HEK293 (cell line): ENCODE results near the gene GDPD5.
A peak's percentile ranks its signal among the peaks of the same experiment; 100 is the strongest.

Experiments used
- CTCF ChIA-PET: fragments of 350-600 bp; formaldehyde crosslinking; extraction: SDS; loops from one replicate; lab custom pipeline; 2021; ENCODE audit warnings: antibody characterized with exemption; lab: Yijun Ruan, JAX
- POLR2A ChIA-PET: fragments of 300-600 bp; formaldehyde crosslinking; extraction: SDS; loops from one replicate; lab custom pipeline; 2020; ENCODE audit warnings: antibody characterized with exemption, inconsistent platforms; lab: Yijun Ruan, JAX
- H3K27ac ChIP-seq: fragments of 200-500 bp; sonication (Bioruptor generic); 2 replicates; pipeline ENCODE4 v1.5.1; 2014; ENCODE audit warnings: low read depth, low read length, control low read depth, inconsistent platforms; ENCODE audit errors: extremely low read depth
- H3K36me3 ChIP-seq, 2 experiments: fragments of 200-500 bp in 1 of 2; sonication (Bioruptor generic) in 1 of 2; 1 replicate in 1 of 2; 2 replicates in 1 of 2; pipeline ENCODE4 v1.5.1; 2014 to 2017; ENCODE audit warnings: inconsistent platforms in 2 of 2, low read length in 2 of 2; ENCODE audit not compliant: control insufficient read depth in 2 of 2, insufficient read depth in 1 of 2
- H3K4me1 ChIP-seq: fragments of 200-500 bp; sonication (Bioruptor generic); 2 replicates; pipeline ENCODE4 v1.5.1; 2014; ENCODE audit warnings: mild to moderate bottlenecking, low read length, inconsistent platforms; ENCODE audit not compliant: control insufficient read depth, insufficient read depth
- H3K4me3 ChIP-seq: 2 replicates; pipeline ENCODE4 v1.5.1; 2011; ENCODE audit warnings: low read depth, mild to moderate bottlenecking, control low read depth, low read length, moderate library complexity
- H3K9me3 ChIP-seq: fragments of 200-500 bp; sonication (Bioruptor generic); 2 replicates; pipeline ENCODE4 v1.5.1; 2014; ENCODE audit warnings: low read depth, low read length, inconsistent platforms; ENCODE audit not compliant: control insufficient read depth, insufficient read depth
- EGR2 ChIP-seq: fragments of 450-650 bp; formaldehyde crosslinking; IDR thresholded peaks from 2 replicates; pipeline ENCODE4 v1.5.1; 2016; ENCODE audit warnings: low read depth, missing biosample characterization, missing genetic modification characterization
- GLI4 ChIP-seq: fragments of 450-650 bp; formaldehyde crosslinking; IDR thresholded peaks from 2 replicates; pipeline ENCODE4 v1.5.1; 2016; ENCODE audit warnings: missing biosample characterization, missing genetic modification characterization
- KLF8 ChIP-seq: fragments of 450-650 bp; formaldehyde crosslinking; IDR thresholded peaks from 2 replicates; pipeline ENCODE4 v1.5.1; 2016; ENCODE audit warnings: missing biosample characterization, missing genetic modification characterization
- KLF9 ChIP-seq: fragments of 450-650 bp; formaldehyde crosslinking; IDR thresholded peaks from 2 replicates; pipeline ENCODE4 v1.5.1; 2016; ENCODE audit warnings: missing biosample characterization, missing genetic modification characterization, low read depth
- REPIN1 ChIP-seq: fragments of 450-650 bp; formaldehyde crosslinking; IDR thresholded peaks from 2 replicates; pipeline ENCODE4 v1.5.1; 2017; ENCODE audit warnings: missing biosample characterization, missing genetic modification characterization, low read depth
- SCRT2 ChIP-seq: fragments of 450-650 bp; formaldehyde crosslinking; IDR thresholded peaks from 2 replicates; pipeline ENCODE4 v1.5.1; 2016; ENCODE audit warnings: missing biosample characterization, missing genetic modification characterization
- TSHZ1 ChIP-seq: fragments of 450-650 bp; formaldehyde crosslinking; IDR thresholded peaks from 2 replicates; pipeline ENCODE4 v1.5.1; 2016; ENCODE audit warnings: missing biosample characterization, missing genetic modification characterization, borderline replicate concordance
- ZBTB1 ChIP-seq: fragments of 450-650 bp; formaldehyde crosslinking; IDR thresholded peaks from 2 replicates; pipeline ENCODE4 v1.5.1; 2016; ENCODE audit warnings: missing biosample characterization, missing genetic modification characterization
- ZBTB44 ChIP-seq: fragments of 450-650 bp; IDR thresholded peaks from 2 replicates; pipeline ENCODE4 v1.5.1; 2018; ENCODE audit warnings: missing biosample characterization, mild to moderate bottlenecking, missing genetic modification characterization
- ZFP41 ChIP-seq: fragments of 450-650 bp; formaldehyde crosslinking; IDR thresholded peaks from 2 replicates; pipeline ENCODE4 v1.5.1; 2016; ENCODE audit warnings: missing biosample characterization, missing genetic modification characterization, borderline replicate concordance
- ZNF155 ChIP-seq: fragments of 450-650 bp; formaldehyde crosslinking; IDR thresholded peaks from 2 replicates; pipeline ENCODE4 v1.5.1; 2016; ENCODE audit warnings: missing biosample characterization, missing genetic modification characterization
- ZNF157 ChIP-seq: fragments of 450-650 bp; formaldehyde crosslinking; IDR thresholded peaks from 2 replicates; pipeline ENCODE4 v1.5.1; 2016; ENCODE audit warnings: missing biosample characterization, missing genetic modification characterization
- ZNF211 ChIP-seq: fragments of 450-650 bp; formaldehyde crosslinking; IDR thresholded peaks from 2 replicates; pipeline ENCODE4 v1.5.1; 2016; ENCODE audit warnings: low read depth, missing biosample characterization, missing genetic modification characterization
- ZNF394 ChIP-seq: fragments of 450-650 bp; formaldehyde crosslinking; IDR thresholded peaks from 2 replicates; pipeline ENCODE4 v1.5.1; 2016; ENCODE audit warnings: missing biosample characterization, missing genetic modification characterization, mild to moderate bottlenecking, moderate library complexity, borderline replicate concordance
- ZNF501 ChIP-seq: fragments of 450-650 bp; formaldehyde crosslinking; IDR thresholded peaks from 2 replicates; pipeline ENCODE4 v1.5.1; 2016; ENCODE audit warnings: missing biosample characterization, missing genetic modification characterization
- ZNF514 ChIP-seq: fragments of 450-650 bp; formaldehyde crosslinking; IDR thresholded peaks from 2 replicates; pipeline ENCODE4 v1.5.1; 2016; ENCODE audit warnings: missing biosample characterization, missing genetic modification characterization
- ZNF521 ChIP-seq: fragments of 450-650 bp; formaldehyde crosslinking; IDR thresholded peaks from 2 replicates; pipeline ENCODE4 v1.5.1; 2017; ENCODE audit warnings: missing biosample characterization, mild to moderate bottlenecking, missing genetic modification characterization
- ZNF561 ChIP-seq: fragments of 450-650 bp; IDR thresholded peaks from 2 replicates; pipeline ENCODE4 v1.5.1; 2018; ENCODE audit warnings: missing biosample characterization, missing genetic modification characterization, borderline replicate concordance
- ZNF623 ChIP-seq: fragments of 450-650 bp; formaldehyde crosslinking; IDR thresholded peaks from 2 replicates; pipeline ENCODE4 v1.5.1; 2016; ENCODE audit warnings: missing biosample characterization, missing genetic modification characterization
- ZNF76 ChIP-seq: fragments of 450-650 bp; formaldehyde crosslinking; IDR thresholded peaks from 2 replicates; pipeline ENCODE4; 2016; ENCODE audit warnings: low read depth, missing biosample characterization, missing genetic modification characterization, borderline replicate concordance
- ZSCAN16 ChIP-seq: fragments of 450-650 bp; formaldehyde crosslinking; IDR thresholded peaks from 2 replicates; pipeline ENCODE4 v1.5.1; 2016; ENCODE audit warnings: missing biosample characterization, missing genetic modification characterization
- ZSCAN18 ChIP-seq: fragments of 450-650 bp; formaldehyde crosslinking; IDR thresholded peaks from 2 replicates; pipeline ENCODE4 v1.5.1; 2016; ENCODE audit warnings: missing biosample characterization, missing genetic modification characterization

GDPD5 gene

GRCh38 chr11:75435571-75435925 is 90.2 kb downstream of the GDPD5 start:
- Histone ChIP-seq H3K27ac (no peak overlapping the region), H3K36me3 (no peaks in the 10 kb centered on the region), H3K4me1 (no peaks in the 10 kb centered on the region), H3K9me3 (no peaks in the 10 kb centered on the region), H3K4me3 (no peak overlapping the region)
- TF ChIP-seq ZNF623 (tag by site-specific recombination) (peak; percentile 56; the same call in 1 of the 2 replicates), ZSCAN16 (tag by site-specific recombination) (no peak)
- POLR2A ChIA-PET, result no interaction called here
- CTCF ChIA-PET, result no interaction called here

GRCh38 chr11:75434886-75435570 is 90.7 kb downstream of the GDPD5 start:
- no peaks in the 10 kb centered on the region for H3K36me3 ChIP-seq
- TF ChIP-seq SCRT2, result no peak
- no peak for TF ChIP-seq ZNF211 (tag by site-specific recombination)
- TF ChIP-seq ZNF501 (tag by site-specific recombination), result no peak
- TF ChIP-seq ZNF521 (tag by site-specific recombination), result no peak
- TF ChIP-seq ZSCAN18 (tag by site-specific recombination), result no peak
- TF ChIP-seq ZNF76, result no peak
- TF ChIP-seq GLI4, result no peak
- no peak for TF ChIP-seq ZBTB44 (tag by site-specific recombination)
- TF ChIP-seq ZNF155 (tag by site-specific recombination), result no peak
- no peak for TF ChIP-seq ZBTB1 (tag by site-specific recombination)
- TF ChIP-seq EGR2, result no peak
- no peak for TF ChIP-seq ZNF561 (tag by site-specific recombination)
- TF ChIP-seq ZNF157 (tag by site-specific recombination), result no peak
- TF ChIP-seq ZFP41 (tag by site-specific recombination), result no peak
- no peak for TF ChIP-seq REPIN1
- TF ChIP-seq KLF9, result no peak
- TF ChIP-seq KLF8 (tag by site-specific recombination), result no peak
- TF ChIP-seq ZNF514 (tag by site-specific recombination), result no peak
- no peaks in the 10 kb centered on the region for H3K9me3 ChIP-seq
- H3K27ac ChIP-seq, result no peak overlapping the region
- ChIA-PET CTCF (interaction anchor here (0.6 kb wide), 1 partner anchor 295 kb away, joined by 3 read pairs; no protein-coding TSS in a partner anchor), POLR2A (no interaction called here)
- H3K4me3 ChIP-seq, result no peak overlapping the region
- no peaks in the 10 kb centered on the region for H3K4me1 ChIP-seq

- no peaks in the 10 kb centered on the region for H3K36me3 ChIP-seq
- H3K27ac ChIP-seq, result no peak overlapping the region
- ChIA-PET CTCF (interaction anchor here (1.2 to 3.5 kb wide), 3 partner anchors 11 to 45 kb away, joined by 3 to 20 read pairs (median 10); no protein-coding TSS in a partner anchor), POLR2A (no interaction called here)
- no peak for TF ChIP-seq TSHZ1 (tag by site-specific recombination)
- TF ChIP-seq ZNF394 (tag by site-specific recombination), result no peak
- H3K4me3 ChIP-seq, result no peak overlapping the region
- H3K9me3 ChIP-seq, result no peaks in the 10 kb centered on the region
- no peaks in the 10 kb centered on the region for H3K4me1 ChIP-seq
Observed at GRCh38 chr11:75434051-75434450, 91.7 kb downstream of the GDPD5 start.
